ENCODE measurements around the gene DUSP16. TPM values are rescaled to one million over a fixed set of nuclear protein-coding genes. Genes with fewer than 3 reads are reported as not detected.

Gene DUSP16
- total RNA-seq, 1 experiment from 2014 or later: 51.9 TPM

GRCh38 chr12:12540261-12541013 lies 22.2 kb downstream of the DUSP16 start:
- H3K4me1 Mint-ChIP-seq: peaks cover 30% of the 10 kb centered on the region
- H3K9me3 Mint-ChIP-seq: no peaks in the 10 kb centered on the region
- ChIA-PET CTCF (interaction anchor here (0.7 kb wide), 1 partner anchor 685 kb away, joined by 3 read pairs; no protein-coding TSS in a partner anchor), POLR2A (interaction anchor here (0.7 kb wide), 2 partner anchors 45 to 183 kb away, joined by 3 to 6 read pairs; no protein-coding TSS in a partner anchor)
- no peaks in the 10 kb centered on the region for H3K27me3 Mint-ChIP-seq (ENCODE audit: low read depth)
- H3K27ac Mint-ChIP-seq: peak overlapping the region; percentile 85
- H3K4me3 Mint-ChIP-seq: no peak overlapping the region
- no peak for ATAC-seq
- no peak for TF ChIP-seq ESRRA (CRISPR knock-in tag; IDR thresholded peaks at IDR 0.05; ENCODE audit: borderline replicate concordance)
- no peak for TF ChIP-seq ZNF425 (CRISPR knock-in tag; conservative IDR thresholded peaks at IDR 0.05)
- no peak for TF ChIP-seq E2F4 (CRISPR knock-in tag; IDR thresholded peaks at IDR 0.05; ENCODE audit: borderline replicate concordance, low read depth)
- TF ChIP-seq MAX (CRISPR knock-in tag; IDR thresholded peaks at IDR 0.05): no peak
- no peak for TF ChIP-seq ZNF219 (CRISPR knock-in tag; IDR thresholded peaks at IDR 0.05; ENCODE audit: borderline replicate concordance)
- TF ChIP-seq ZNF423 (CRISPR knock-in tag; IDR thresholded peaks at IDR 0.05): no peak
- no peak for TF ChIP-seq ZNF396 (CRISPR knock-in tag; IDR thresholded peaks at IDR 0.05; ENCODE audit: borderline replicate concordance)
- TF ChIP-seq TEAD1 (CRISPR knock-in tag; IDR thresholded peaks at IDR 0.05): no peak
- TF ChIP-seq MXD4 (CRISPR knock-in tag; IDR thresholded peaks at IDR 0.05; ENCODE audit: borderline replicate concordance): no peak
- TF ChIP-seq PRDM15 (CRISPR knock-in tag; IDR thresholded peaks at IDR 0.05): no peak
- TF ChIP-seq FOXJ3 (CRISPR knock-in tag; IDR thresholded peaks at IDR 0.05; ENCODE audit: borderline replicate concordance): no peak
- no peak for TF ChIP-seq GTF2I (CRISPR knock-in tag; conservative IDR thresholded peaks at IDR 0.05)
- TF ChIP-seq CBFB (CRISPR knock-in tag; IDR thresholded peaks at IDR 0.05; ENCODE audit: low read depth): no peak
- no peak for TF ChIP-seq ZNF281 (CRISPR knock-in tag; IDR thresholded peaks at IDR 0.05)
- TF ChIP-seq ZNF532 (CRISPR knock-in tag; IDR thresholded peaks at IDR 0.05; ENCODE audit: borderline replicate concordance): no peak
- no peak for TF ChIP-seq NFATC4 (CRISPR knock-in tag; IDR thresholded peaks at IDR 0.05)
- no peak for TF ChIP-seq NR3C1 (CRISPR knock-in tag; conservative IDR thresholded peaks at IDR 0.05; ENCODE audit: low read depth)
- no peak for TF ChIP-seq CREM (CRISPR knock-in tag; IDR thresholded peaks at IDR 0.05)
- H3K36me3 Mint-ChIP-seq: peaks cover 5% of the 10 kb centered on the region
- no peak for DNase-seq (ENCODE audit: low spot score)

Data from WTC11 (cell line).